HG03045 (cell line): Measurements from ENCODE around the gene LAMA2.

ENCODE experiments used
- ATAC-seq: cut with Tn5 transposase; IDR thresholded peaks from one replicate; pipeline ENCODE4 v1.9.1; 2021; ENCODE audit warnings: mild to moderate bottlenecking, moderate library complexity; ENCODE audit not compliant: unreplicated experiment

The LAMA2 gene

GRCh38 chr6:128882991-128883611 lies at the start of gene LAMA2:
Gene LAMA2, plus strand, starts transcription at chr6:128883138. Its CDS starts 108 bp downstream, at chr6:128883246.
- no peak for ATAC-seq

- ATAC-seq: no peak
These were observed 46.2 kb upstream of the LAMA2 start for GRCh38 chr6:128836761-128837160.

GRCh38 chr6:128841518-128841917 lies 41.4 kb upstream of the LAMA2 start:
- no peak for ATAC-seq

- ATAC-seq: no peak
These were observed 38.3 kb upstream of the LAMA2 start for GRCh38 chr6:128844598-128844997.

- ATAC-seq: no peak
These were observed 35.3 kb upstream of the LAMA2 start for GRCh38 chr6:128847431-128848210.

GRCh38 chr6:128848212-128848935 lies 34.6 kb upstream of the LAMA2 start:
- ATAC-seq: no peak

- no peak for ATAC-seq
These were observed 27.3 kb upstream of the LAMA2 start for GRCh38 chr6:128855581-128856085.

- no peak for ATAC-seq
These were observed 25.1 kb upstream of the LAMA2 start for GRCh38 chr6:128857806-128858205.

- ATAC-seq: no peak
These were observed 22.2 kb upstream of the LAMA2 start for GRCh38 chr6:128860782-128861181.

- ATAC-seq: no peak
These were observed 19.0 kb upstream of the LAMA2 start for GRCh38 chr6:128863983-128864382.

- no peak for ATAC-seq
These were observed 12.2 kb upstream of the LAMA2 start for GRCh38 chr6:128870746-128871145.

GRCh38 chr6:128874863-128875262 lies 8.1 kb upstream of the LAMA2 start:
- no peak for ATAC-seq

GRCh38 chr6:128882560-128882959 lies 378 bp upstream of the LAMA2 start:
- no peak for ATAC-seq

GRCh38 chr6:128883906-128884305 lies 968 bp downstream of the LAMA2 start:
- ATAC-seq: no peak

- ATAC-seq: no peak
These were observed 2.4 kb downstream of the LAMA2 start for GRCh38 chr6:128885381-128885780.

GRCh38 chr6:128886706-128887105 lies 3.8 kb downstream of the LAMA2 start:
- ATAC-seq: no peak

- no peak for ATAC-seq
These were observed 5.7 kb downstream of the LAMA2 start for GRCh38 chr6:128888444-128889175.

- no peak for ATAC-seq
These were observed 6.9 kb downstream of the LAMA2 start for GRCh38 chr6:128889870-128890269.

GRCh38 chr6:128892079-128892478 lies 9.1 kb downstream of the LAMA2 start:
- ATAC-seq: no peak

- ATAC-seq: no peak
These were observed 16.6 kb downstream of the LAMA2 start for GRCh38 chr6:128899341-128900050.
